HPDE6-E6E7 (cell line): ENCODE measurements around the gene SGPL1.
A peak's percentile ranks its signal among the peaks of the same experiment; 100 is the strongest.

Source experiments
- DNase-seq: peaks from one replicate; pipeline ENCODE4 v3.0.0; 2011; ENCODE audit warnings: missing footprints; ENCODE audit errors: extremely low spot score

SGPL1 gene

GRCh38 chr10:70885481-70885880 lies 69.7 kb downstream of the SGPL1 start:
- DNase-seq = no peak

- DNase-seq = no peak
Measured at GRCh38 chr10:70885931-70886903, 70.5 kb downstream of the SGPL1 start.

DNA sequence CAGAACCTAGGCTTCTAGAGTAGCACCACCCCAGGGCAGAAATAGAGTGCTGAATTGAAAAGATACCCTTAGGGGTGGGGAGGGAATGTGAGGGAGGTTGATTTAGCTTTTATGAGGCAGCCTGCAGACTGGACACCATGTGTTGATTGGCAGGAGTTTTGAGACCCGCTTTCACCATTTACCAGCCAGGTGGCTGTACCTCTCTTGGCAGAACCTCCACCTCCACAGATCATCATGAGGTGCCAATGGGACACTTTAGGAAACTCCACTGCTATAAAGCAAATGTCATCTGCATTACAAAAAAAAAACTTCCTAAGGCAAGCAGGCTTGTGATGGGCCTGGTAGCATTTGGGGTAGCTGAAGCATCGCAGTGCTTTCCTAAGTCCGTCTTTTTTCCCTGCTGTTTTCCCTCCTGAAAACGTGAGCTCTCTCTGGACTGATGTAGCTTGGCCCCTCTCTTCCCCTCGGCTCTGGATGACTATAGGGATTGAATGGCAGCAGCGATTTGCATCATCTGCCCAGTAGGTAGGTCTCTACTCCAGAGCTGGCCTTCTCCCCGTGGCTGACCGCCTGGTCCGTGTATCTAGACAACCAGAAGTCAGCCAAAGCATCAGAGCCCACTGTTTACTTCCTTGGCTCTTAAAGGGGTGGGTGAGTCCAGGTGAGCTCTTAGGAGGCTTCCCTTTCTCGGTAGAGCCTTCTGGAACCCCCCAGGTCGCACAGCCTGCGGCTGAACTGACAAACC lies 71.3 kb downstream of the SGPL1 start:
- no peak for DNase-seq

DNA sequence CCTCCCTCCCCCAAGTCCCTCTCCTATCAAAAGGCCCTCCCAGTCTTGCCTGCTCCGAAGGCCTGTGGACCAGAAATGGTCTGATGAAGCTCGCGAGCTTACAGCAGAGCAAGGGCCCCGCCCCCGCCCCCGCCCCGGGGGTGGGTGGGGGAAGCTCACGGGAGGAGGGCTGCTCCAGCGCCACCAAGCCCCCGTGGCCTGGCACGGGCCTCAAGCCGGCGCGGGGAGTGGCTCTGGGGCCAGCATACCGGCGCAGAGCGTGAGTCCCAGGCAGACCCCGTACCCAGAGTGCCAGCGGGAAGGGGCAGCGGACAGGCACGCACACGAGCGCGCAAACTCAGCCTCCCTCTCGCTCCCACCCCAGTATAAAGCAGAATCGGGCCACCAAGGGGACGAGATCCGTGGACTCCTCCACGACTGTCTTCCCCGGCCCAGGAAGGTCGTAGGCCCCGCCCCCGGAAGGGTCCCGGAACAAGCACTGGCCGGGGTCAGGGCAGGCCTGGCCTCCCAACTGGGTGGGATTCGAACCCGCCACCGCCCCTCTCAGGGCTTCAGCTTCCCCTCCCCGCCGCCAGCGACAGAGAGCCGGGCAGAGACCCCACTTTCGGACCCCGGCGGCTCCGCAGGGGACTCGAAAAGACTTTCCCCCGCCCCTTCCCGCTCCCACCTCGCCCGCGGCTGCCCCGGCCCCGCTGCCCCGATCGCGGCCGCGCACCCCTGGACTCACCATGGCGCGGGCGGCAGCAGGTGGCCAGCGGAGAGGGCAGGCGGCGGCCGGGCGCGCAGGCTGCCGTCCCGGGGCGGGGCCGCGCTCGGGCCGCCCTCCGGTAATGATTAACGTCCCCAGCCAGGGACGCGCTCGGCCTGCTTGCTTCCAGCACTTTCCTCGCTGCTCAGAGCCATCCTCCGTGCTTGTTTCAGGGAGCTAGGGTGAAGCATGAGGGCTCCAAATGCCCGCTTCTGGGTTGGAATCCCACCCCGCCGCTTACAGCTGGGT lies 72.4 kb downstream of the SGPL1 start, which contains the start of gene PCBD1:
PCBD1 (minus strand) TSS at position 762 of the 997 bp plus-strand sequence; CDS start at position 730, 32 bp downstream.
- peak; percentile 55 for DNase-seq

- DNase-seq = no peak
Measured at GRCh38 chr10:70889291-70889690, 73.5 kb downstream of the SGPL1 start.

DNA sequence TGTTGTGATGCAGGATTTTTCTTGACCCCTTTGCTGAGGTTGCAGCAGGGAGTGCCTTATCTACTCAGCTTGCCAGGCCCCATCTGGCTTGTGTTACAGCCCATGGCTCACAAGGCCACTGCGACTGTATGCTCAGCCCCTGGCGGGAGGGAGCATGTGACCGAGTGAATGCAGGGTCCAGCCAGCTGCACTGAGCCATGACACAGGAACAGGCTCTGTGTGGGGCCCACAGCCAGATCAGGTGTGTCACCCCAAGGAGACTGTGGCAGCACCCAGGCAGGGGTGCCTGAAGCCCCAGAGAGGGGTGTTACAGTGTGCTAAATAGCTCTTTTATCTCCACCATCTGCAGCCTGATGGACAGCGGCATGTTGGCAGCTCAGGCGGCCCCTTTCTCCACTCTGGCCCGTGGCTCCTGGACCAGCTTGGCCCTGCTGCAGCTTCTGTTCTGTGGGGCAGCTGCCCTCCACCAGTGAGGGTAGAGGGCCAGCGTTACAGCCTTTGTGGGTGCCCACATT lies 75.2 kb downstream of the SGPL1 start:
- DNase-seq = no peak

DNA sequence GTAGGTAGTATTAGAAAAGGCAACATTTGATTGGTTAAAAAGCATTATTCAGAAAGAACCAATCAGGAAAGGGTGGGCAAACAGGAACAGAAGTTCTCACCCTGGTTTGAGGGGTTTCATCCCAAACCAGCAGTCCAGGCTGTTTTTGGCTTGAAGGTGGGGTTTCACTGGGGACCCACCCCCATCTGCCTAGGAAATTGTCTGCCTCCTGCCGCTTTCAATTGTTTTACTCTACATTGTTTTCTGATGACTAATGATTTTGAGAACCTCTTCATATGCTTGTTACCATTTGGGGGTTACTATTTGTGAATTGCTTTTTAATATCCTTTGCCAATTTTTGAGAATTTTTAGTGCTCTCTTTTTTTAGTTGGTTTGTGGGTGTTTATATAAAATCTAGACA lies 75.9 kb downstream of the SGPL1 start:
- DNase-seq = no peak

DNA sequence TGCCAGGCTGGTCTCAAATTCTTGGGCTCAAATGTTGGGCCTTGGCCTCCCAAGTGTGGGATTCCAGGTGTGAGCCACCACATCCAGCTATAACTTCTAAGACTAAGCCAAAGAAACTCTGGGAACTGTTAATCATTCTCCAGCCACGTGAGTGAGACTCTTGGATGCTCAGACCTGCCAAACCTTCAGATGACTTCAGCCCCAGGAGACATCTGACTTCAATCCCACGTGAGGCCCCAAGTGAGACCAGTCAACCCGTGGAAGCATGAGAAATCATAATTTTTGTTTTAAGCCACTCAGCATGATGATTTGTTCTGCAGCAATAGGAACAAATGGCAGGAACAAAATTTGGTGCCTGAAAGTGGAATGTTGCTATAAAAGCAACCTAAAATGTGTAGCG lies 76.9 kb downstream of the SGPL1 start:
- no peak for DNase-seq

DNA sequence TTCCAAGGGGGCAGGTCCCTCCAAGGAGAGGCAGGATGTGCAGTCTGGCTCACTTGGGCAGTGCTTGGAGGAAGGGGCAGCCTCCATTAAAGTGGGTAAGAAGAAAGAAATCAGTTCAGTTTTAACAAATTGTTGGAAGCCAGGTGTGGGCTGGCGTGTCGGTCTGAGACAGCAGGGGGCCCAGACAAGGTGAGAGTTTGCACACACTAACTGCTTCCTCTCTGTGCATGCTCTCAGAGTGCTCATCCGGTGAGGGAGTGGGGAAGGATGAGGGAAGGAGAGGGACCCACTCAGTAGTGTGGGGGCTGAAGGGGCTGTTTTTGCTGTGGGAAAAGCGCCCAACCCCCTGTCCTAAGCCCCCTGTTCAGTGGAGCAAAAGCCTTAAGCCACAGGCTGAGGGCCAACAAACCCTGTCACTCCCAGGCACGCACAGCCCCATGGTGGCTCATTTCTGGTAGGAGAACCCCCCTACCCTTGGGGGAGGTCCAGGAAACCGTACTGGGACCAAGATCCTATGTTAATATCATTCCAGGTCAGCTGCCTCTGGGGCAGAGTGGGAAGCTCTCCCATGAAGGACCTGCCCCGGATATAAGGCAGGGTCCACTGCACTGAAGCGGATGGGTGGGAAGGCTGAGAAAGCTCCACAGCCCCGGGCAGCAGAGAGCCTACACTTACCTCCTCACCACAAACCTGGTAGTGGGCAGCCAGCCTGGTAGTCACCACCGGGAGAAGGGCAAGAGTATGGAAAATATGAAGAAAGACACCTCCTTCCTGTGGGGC lies 77.7 kb downstream of the SGPL1 start:
- DNase-seq = no peak

DNA sequence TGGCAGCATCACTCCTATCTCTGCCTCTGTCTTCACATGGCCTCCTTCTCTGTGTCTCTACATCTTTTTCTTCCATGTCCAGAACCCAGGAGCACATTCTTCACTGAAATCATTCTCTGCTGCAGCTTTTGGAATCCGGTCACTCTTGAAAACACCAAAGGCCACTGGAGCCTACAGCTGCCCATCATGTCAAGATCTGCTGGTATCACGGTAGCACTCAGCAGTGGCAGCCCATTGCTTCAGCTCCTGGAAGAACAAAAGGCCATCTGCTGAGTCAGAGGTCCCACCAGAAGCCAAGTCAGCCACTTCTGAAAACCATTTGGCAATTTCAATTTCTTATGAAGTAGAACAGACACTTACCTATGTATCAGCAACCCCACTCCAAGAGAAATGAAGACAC lies 78.7 kb downstream of the SGPL1 start:
- no peak for DNase-seq

GRCh38 chr10:70896551-70896950 lies 80.8 kb downstream of the SGPL1 start:
- DNase-seq = no peak

DNA sequence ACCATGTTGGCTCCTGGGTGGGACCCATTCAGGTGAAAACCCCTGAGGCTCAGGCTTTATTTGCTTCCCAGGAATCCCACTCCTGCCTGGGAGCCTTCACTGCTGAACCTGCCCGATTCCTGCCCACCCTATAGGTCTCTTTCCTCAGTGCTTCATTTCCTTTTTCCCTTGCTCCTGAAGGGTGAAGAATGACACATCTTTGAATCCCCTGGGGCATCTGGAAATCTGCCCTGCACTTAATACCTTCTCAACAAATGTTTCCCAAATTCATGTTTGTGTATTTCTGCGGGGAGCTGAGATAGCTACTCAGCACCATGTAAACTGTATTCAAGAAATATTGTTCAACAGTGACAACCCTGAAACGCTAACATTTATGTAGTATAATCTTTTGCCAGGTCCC lies 82.9 kb downstream of the SGPL1 start:
- DNase-seq = no peak

- DNase-seq = no peak
Measured at GRCh38 chr10:70899096-70899495, 83.3 kb downstream of the SGPL1 start.

DNA sequence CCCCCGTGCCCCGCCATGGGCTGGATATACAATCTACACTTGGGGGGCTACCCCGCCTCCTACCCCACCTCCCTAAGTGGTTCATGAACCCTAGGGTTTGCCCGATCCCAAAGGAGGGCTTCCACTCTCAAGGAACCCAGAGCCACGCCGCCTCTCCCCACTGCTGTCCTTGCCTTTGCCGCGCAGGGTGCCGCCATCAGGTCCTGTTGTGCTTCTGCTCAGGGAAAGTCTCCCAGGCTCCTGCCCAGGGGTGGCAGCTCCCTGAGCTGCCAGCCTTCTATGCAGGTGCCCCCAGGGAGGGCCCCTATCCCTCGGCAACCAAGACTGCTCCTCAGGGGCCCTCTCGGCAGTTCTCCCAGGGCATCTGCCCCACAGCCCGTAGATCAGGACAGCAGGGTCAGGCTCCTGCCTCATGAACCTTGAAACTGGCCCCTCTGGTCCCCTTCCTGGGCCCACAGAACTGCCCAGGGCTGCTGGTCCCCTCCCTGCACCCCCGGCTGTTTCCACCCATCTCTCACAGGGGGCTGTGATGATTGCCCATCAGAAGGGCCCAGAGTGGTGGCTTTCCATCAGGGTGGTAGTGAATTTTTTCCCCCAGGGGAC lies 85.6 kb downstream of the SGPL1 start:
- DNase-seq = no peak

DNA sequence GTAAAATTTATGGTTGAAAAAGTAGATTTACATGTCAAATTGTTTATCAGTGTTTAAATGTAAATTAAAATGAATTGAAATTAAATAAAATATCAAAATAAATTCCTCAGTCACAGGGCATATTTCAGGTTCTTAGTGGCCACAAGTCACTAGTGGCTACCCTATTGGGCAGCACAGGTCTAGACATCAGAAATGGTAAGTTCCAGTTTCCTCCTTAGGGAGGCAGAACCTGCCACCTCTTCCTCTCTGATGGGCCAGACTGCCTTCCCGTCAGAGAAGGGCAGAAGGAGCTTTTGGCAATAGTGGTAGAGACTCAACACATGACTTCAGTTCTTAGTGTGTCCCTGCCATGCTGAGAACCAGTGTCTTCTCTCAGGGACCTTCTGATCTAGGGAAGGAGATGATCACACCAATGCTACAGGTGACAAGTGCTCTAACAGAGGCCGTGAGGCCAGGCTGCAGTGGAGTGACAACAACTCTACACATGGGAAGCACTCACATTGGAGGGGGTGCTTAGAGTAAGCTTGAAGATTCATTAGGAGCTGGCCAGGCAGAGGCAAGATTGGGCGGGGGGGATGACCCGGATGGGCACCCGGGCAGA lies 87.0 kb downstream of the SGPL1 start:
- no peak for DNase-seq

- DNase-seq = no peak
Measured at GRCh38 chr10:70903262-70903921, 87.6 kb downstream of the SGPL1 start.

DNA sequence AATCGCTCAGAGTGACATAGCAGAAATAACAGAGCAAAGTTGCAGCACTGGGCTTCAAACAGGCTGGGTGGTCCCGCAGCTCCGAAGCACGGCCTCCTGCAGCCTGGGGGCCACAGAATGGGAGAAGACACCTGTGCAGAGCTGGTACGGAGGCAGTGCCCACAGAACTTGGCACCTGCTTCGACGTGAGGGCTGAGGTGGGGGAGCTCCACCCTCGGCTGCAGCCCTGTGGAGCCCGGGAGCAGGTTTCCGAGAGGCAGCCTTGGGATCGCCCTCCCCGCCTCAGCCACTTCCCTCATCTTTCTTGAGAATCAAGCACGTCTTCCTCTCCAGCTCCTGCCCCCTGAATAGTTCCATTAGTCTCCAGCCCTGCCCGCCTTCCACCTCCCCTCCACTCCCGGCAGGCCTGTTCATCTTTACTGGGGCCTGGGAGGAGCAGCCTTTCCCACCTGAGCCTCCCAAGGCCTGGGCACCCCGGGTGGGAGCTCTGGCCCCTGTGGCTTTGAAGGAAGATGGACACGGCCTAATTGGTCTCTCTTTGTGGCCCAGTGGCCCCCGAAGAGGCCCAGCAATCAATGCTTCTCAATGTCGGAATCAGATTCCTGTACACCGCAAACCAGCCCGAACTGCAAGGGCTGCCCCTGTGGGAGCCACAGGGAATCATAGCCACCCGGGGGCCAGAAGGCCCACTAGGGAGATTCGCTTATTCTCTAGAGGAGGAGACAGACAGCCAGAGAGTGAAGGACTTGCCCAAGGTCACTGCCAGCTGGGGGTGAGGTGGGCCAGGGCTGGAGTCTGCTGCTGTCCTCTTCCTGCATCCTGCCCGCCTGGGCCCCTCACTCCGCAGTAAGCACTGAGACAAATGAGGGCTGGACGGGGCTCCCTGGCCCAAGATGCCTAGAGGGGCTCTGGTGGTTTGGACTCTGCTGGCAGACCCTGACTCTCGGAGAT lies 89.6 kb downstream of the SGPL1 start:
- DNase-seq = no peak
